ENCODE results near the gene TCEAL9.
"Not testable (repeated sequence)": the region's sequence is repeated elsewhere in the genome, so short reads cannot be mapped to it uniquely, and the experiment has no call there.

TCEAL9 gene

GRCh38 chrX:103338663-103339062 lies 17.6 kb upstream of the TCEAL9 start:
- no peak for DNase-seq (ENCODE audit: low read depth)
- no peak overlapping the region for H3K4me3 ChIP-seq (ENCODE audit: low read depth, low read length)
- TF ChIP-seq, protein P1, sequence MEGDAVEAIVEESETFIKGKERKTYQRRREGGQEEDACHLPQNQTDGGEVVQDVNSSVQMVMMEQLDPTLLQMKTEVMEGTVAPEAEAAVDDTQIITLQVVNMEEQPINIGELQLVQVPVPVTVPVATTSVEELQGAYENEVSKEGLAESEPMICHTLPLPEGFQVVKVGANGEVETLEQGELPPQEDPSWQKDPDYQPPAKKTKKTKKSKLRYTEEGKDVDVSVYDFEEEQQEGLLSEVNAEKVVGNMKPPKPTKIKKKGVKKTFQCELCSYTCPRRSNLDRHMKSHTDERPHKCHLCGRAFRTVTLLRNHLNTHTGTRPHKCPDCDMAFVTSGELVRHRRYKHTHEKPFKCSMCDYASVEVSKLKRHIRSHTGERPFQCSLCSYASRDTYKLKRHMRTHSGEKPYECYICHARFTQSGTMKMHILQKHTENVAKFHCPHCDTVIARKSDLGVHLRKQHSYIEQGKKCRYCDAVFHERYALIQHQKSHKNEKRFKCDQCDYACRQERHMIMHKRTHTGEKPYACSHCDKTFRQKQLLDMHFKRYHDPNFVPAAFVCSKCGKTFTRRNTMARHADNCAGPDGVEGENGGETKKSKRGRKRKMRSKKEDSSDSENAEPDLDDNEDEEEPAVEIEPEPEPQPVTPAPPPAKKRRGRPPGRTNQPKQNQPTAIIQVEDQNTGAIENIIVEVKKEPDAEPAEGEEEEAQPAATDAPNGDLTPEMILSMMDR (IDR thresholded peaks at IDR 0.05; ENCODE audit: control insufficient read depth, extremely low read depth, insufficient read depth), result no peak

- no peak for DNase-seq (ENCODE audit: low read depth)
- no peak overlapping the region for H3K4me3 ChIP-seq (ENCODE audit: low read depth, low read length)
- TF ChIP-seq, protein P1 (IDR thresholded peaks at IDR 0.05; ENCODE audit: control insufficient read depth, extremely low read depth, insufficient read depth), result peak; percentile 52
Measured at GRCh38 chrX:103343105-103343504, 13.2 kb upstream of the TCEAL9 start.

- no peak overlapping the region for H3K4me3 ChIP-seq (ENCODE audit: low read depth, low read length)
- TF ChIP-seq, protein P1 (IDR thresholded peaks at IDR 0.05; ENCODE audit: control insufficient read depth, extremely low read depth, insufficient read depth), result no peak
- no peak for DNase-seq (ENCODE audit: low read depth)
Measured at GRCh38 chrX:103344606-103345005, 11.7 kb upstream of the TCEAL9 start.

GRCh38 chrX:103347682-103348397 lies 8.5 kb upstream of the TCEAL9 start:
- DNase-seq (ENCODE audit: low read depth), result no peak
- no peak overlapping the region for H3K4me3 ChIP-seq (ENCODE audit: low read depth, low read length)
- TF ChIP-seq, protein P1 (IDR thresholded peaks at IDR 0.05; ENCODE audit: control insufficient read depth, extremely low read depth, insufficient read depth), result no peak

GRCh38 chrX:103356858-103357257 lies 552 bp downstream of the TCEAL9 start:
- DNase-seq (ENCODE audit: low read depth), result no peak
- peak overlapping the region; percentile 83 for H3K4me3 ChIP-seq (ENCODE audit: low read depth, low read length)
- TF ChIP-seq, protein P1 (IDR thresholded peaks at IDR 0.05; ENCODE audit: control insufficient read depth, extremely low read depth, insufficient read depth), result no peak

- TF ChIP-seq, protein P1 (IDR thresholded peaks at IDR 0.05; ENCODE audit: control insufficient read depth, extremely low read depth, insufficient read depth), result no peak
- H3K4me3 ChIP-seq (ENCODE audit: low read depth, low read length), result no peak overlapping the region
- no peak for DNase-seq (ENCODE audit: low read depth)
Measured at GRCh38 chrX:103357871-103358270, 1.6 kb downstream of the TCEAL9 start.

GRCh38 chrX:103359605-103360004 lies 3.3 kb downstream of the TCEAL9 start:
- DNase-seq (ENCODE audit: low read depth); H3K4me3 ChIP-seq (ENCODE audit: low read depth, low read length): not testable (repeated sequence)
